Endothelial cell of umbilical vein (primary cell): ENCODE data around the gene MYOZ3. TPM values are rescaled to one million over a fixed set of nuclear protein-coding genes. Genes with fewer than 3 reads are reported as not detected.

ENCODE experiments used
- BruUV-seq: library from RNA; stranded (reverse); fragments of 400-500 nt; replicated peaks from 2 replicates; lab custom pipeline; 2021; lab: Mats Ljungman, UMichigan
- CTCF ChIA-PET: fragments of 300-600, 350-600 bp; sonication (Branson Sonifier 250); formaldehyde crosslinking; loops from one replicate; lab custom pipeline; 2021; ENCODE audit warnings: antibody characterized with exemption, inconsistent platforms; lab: Charles Lee
- POLR2A ChIA-PET: fragments of 300-600, 350-600 bp; sonication (Branson Sonifier 250); formaldehyde crosslinking; loops from one replicate; lab custom pipeline; 2021; ENCODE audit warnings: antibody characterized with exemption, inconsistent platforms; lab: Charles Lee
- DNase-seq: peaks from one replicate; pipeline ENCODE4 v3.0.0-alpha.2; 2011; ENCODE audit warnings: low read depth, low spot score
- FAIRE-seq: peaks from 2 replicates; lab custom pipeline; 2011; peaks lifted over from hg19 to GRCh38; lab: Jason Lieb, UNC
- H2AFZ ChIP-seq: 2 replicates; pipeline ENCODE4 v1.6.0; 2012; ENCODE audit warnings: low read depth, low read length, control low read depth, inconsistent platforms
- H3K27ac ChIP-seq: 2 replicates; pipeline ENCODE4 v1.5.1; 2011; ENCODE audit warnings: low read depth, mild to moderate bottlenecking, control low read depth, low read length, moderate library complexity; ENCODE audit not compliant: insufficient read depth
- H3K27me3 ChIP-seq, 2 experiments: 2 replicates each; pipeline versions ENCODE4 v1.6.0 to v1.6.1; 2011; ENCODE audit warnings: low read length in 2 of 2, mixed read lengths in 1 of 2; ENCODE audit not compliant: control insufficient read depth in 2 of 2, insufficient read depth in 2 of 2
- H3K36me3 ChIP-seq, 2 experiments: 2 replicates in 1 of 2; 3 replicates in 1 of 2; pipeline ENCODE4 v1.5.1; 2011; ENCODE audit warnings: low read length in 2 of 2, mild to moderate bottlenecking in 1 of 2, moderate library complexity in 1 of 2; ENCODE audit not compliant: control insufficient read depth in 2 of 2, insufficient read depth in 2 of 2; ENCODE audit errors: extremely low read depth in 1 of 2
- H3K4me1 ChIP-seq: 3 replicates; pipeline ENCODE4 v1.5.1; 2011; ENCODE audit warnings: mild to moderate bottlenecking, low read length; ENCODE audit not compliant: control insufficient read depth, insufficient read depth; ENCODE audit errors: extremely low read depth
- H3K4me2 ChIP-seq: 2 replicates; pipeline ENCODE4 v1.6.1; 2011; ENCODE audit warnings: low read length, control low read depth, mixed read lengths; ENCODE audit not compliant: insufficient read depth
- H3K4me3 ChIP-seq, 3 experiments: fragments of 200-600 bp in 1 of 3; sonication (generic), shearing (Covaris generic) in 1 of 3; replicated peaks in 1 of 3; 2 replicates each; pipeline ENCODE4 v1.5.1; 2011 to 2016; ENCODE audit warnings: control low read depth in 3 of 3, low read length in 3 of 3, mild to moderate bottlenecking in 2 of 3, inconsistent platforms in 1 of 3, low read depth in 1 of 3, moderate library complexity in 1 of 3; ENCODE audit not compliant: insufficient read depth in 1 of 3
- H3K79me2 ChIP-seq: 2 replicates; pipeline ENCODE4 v1.6.0; 2012; ENCODE audit warnings: low read length, inconsistent platforms; ENCODE audit not compliant: control insufficient read depth, insufficient read depth
- H3K9ac ChIP-seq: replicated peaks from 2 replicates; pipeline ENCODE3; 2011; ENCODE audit warnings: low read length, control low read depth; ENCODE audit not compliant: insufficient read depth; ENCODE audit errors: extremely low read depth
- H3K9me1 ChIP-seq: replicated peaks from 3 replicates; pipeline ENCODE4 v1.6.0; 2011; ENCODE audit warnings: mild to moderate bottlenecking, low read length; ENCODE audit not compliant: control insufficient read depth, insufficient read depth; ENCODE audit errors: extremely low read depth
- H3K9me3 ChIP-seq: replicated peaks from 2 replicates; pipeline ENCODE4 v1.5.1; 2012; ENCODE audit warnings: low read length, inconsistent platforms; ENCODE audit not compliant: control insufficient read depth, insufficient read depth
- H4K20me1 ChIP-seq: replicated peaks from 2 replicates; pipeline ENCODE3; 2011; ENCODE audit warnings: mild to moderate bottlenecking, low read length; ENCODE audit not compliant: control insufficient read depth, insufficient read depth; ENCODE audit errors: extremely low read depth
- CTCF ChIP-seq, 2 donors: IDR thresholded peaks; 1 replicate in 1 of 2; 2 replicates in 1 of 2; pipeline ENCODE4 v1.5.1; 2011; ENCODE audit warnings: low read length in 2 of 2, mild to moderate bottlenecking in 2 of 2, moderate library complexity in 2 of 2, control low read depth in 1 of 2, inconsistent platforms in 1 of 2, low read depth in 1 of 2; ENCODE audit not compliant: insufficient read depth in 1 of 2; ENCODE audit errors: extremely low read depth in 1 of 2
- EZH2 ChIP-seq: IDR thresholded peaks from 2 replicates; pipeline ENCODE4 v1.6.1; 2012; ENCODE audit warnings: borderline replicate concordance, low read depth, mild to moderate bottlenecking, moderate library complexity, low read length, inconsistent platforms; ENCODE audit not compliant: severe bottlenecking
- FOS ChIP-seq: IDR thresholded peaks from 2 replicates; pipeline ENCODE4 v1.6.1; 2011; ENCODE audit warnings: mild to moderate bottlenecking, low read length, moderate library complexity, borderline replicate concordance; ENCODE audit not compliant: insufficient read depth
- GATA2 ChIP-seq: IDR thresholded peaks from 2 replicates; pipeline ENCODE4 v1.7.0; 2011; ENCODE audit warnings: low read depth, mild to moderate bottlenecking, moderate library complexity, mixed read lengths, low read length; ENCODE audit not compliant: insufficient read length, insufficient read depth
- JUN ChIP-seq: IDR thresholded peaks from 2 replicates; pipeline ENCODE4 v1.6.1; 2011; ENCODE audit warnings: borderline replicate concordance, low read depth; ENCODE audit not compliant: insufficient read length, insufficient read depth
- MAX ChIP-seq: IDR thresholded peaks from 2 replicates; pipeline ENCODE4 v1.6.1; 2011; ENCODE audit not compliant: insufficient read depth, insufficient read length
- MYC ChIP-seq: IDR thresholded peaks from one replicate; pipeline ENCODE4 v1.6.1; 2011; ENCODE audit warnings: mild to moderate bottlenecking, low read depth, low read length
- POLR2A ChIP-seq: IDR thresholded peaks from 2 replicates; pipeline ENCODE4 v1.6.1; 2012; ENCODE audit warnings: low read depth, mild to moderate bottlenecking, control low read depth, low read length
- POLR2AphosphoS5 ChIP-seq: IDR thresholded peaks from 2 replicates; pipeline ENCODE4 v1.6.1; 2012; ENCODE audit warnings: low read depth, mild to moderate bottlenecking, control low read depth, low read length, moderate library complexity; ENCODE audit not compliant: insufficient read depth
- dilution Hi-C: fragments of 300-500 bp; cut with MboI; formaldehyde crosslinking; loops from one replicate; pipeline ENCODE4 v1.15.0; 2019; ENCODE audit warnings: low sequenced_read_pairs; ENCODE audit not compliant: extremely low pct_ligation_motif_present
- intact Hi-C: fragments of 100-400 bp; cut with micrococcal nuclease; formaldehyde crosslinking; loops from one replicate; pipeline ENCODE4 v1.10.0; 2022
- polyA plus RNA-seq, 4 experiments: library from polyadenylated mRNA; depleted of rRNA in 3 of 4; stranded (reverse) in 3 of 4; unstranded in 1 of 4; fragments of >200 nt; gene quantifications; 2 replicates each; pipeline versions ENCODE4 v1.2.1 to v1.2.3, GENCODE V29; 2011 to 2012; ENCODE audit warnings: missing spikeins in 1 of 4
- total RNA-seq: library from RNA; stranded (reverse); gene quantifications from 2 replicates; pipeline ENCODE4 v1.2.3, GENCODE V29; 2021

Gene MYOZ3
- total and polyA plus RNA-seq, 2 donors (not counting 3 experiments of a cell fraction or from before 2014, with no cell fraction given): 0.43 to 1.1 TPM

GRCh38 chr5:150631326-150631701, 29.7 kb upstream of the MYOZ3 start:
- peaks cover 27% of the 10 kb centered on the region for H3K4me1 ChIP-seq
- CTCF ChIA-PET: interaction anchor here (0.6 to 1.5 kb wide), 2 partner anchors 19 to 70 kb away, joined by 3 to 4 read pairs; no protein-coding TSS in a partner anchor
- H3K27ac ChIP-seq: no peak overlapping the region

More at GRCh38 chr5:150631326-150631701, 29.7 kb upstream of the MYOZ3 start:
- no TSS peak for BruUV-seq
- no peak for TF ChIP-seq MYC
- no peak for TF ChIP-seq MAX
- TF ChIP-seq GATA2: no peak
- TF ChIP-seq JUN: no peak
- no peak for TF ChIP-seq CTCF (IDR thresholded peaks at IDR 0.05; ENCODE audit: extremely low read depth in 1 of 2, insufficient read depth in 1 of 2, low read depth in 1 of 2, low read length in 2 of 2)
- TF ChIP-seq FOS: no peak
- no peak for TF ChIP-seq EZH2
- TF ChIP-seq POLR2AphosphoS5: no peak
- TF ChIP-seq POLR2A: no peak
- Histone ChIP-seq H2AFZ (no peak overlapping the region), H3K4me3 (no peak overlapping the region), H3K9ac (no peak overlapping the region), H3K9me3 (no peaks in the 10 kb centered on the region), H3K27me3 (no peaks in the 10 kb centered on the region), H3K9me1 (no peaks in the 10 kb centered on the region), H3K79me2 (no peaks in the 10 kb centered on the region), H3K4me2 (no peak overlapping the region), H4K20me1 (no peaks in the 10 kb centered on the region), H3K36me3 (peaks cover 0 to 21% of the 10 kb centered on the region in 2 experiments)
- POLR2A ChIA-PET: no interaction called here
- FAIRE-seq (no peak), DNase-seq (no peak)
- dilution Hi-C loops: no loop called here
- intact Hi-C loops: no loop called here
